DMS 273 (cell line): ENCODE data around the gene PLIN5.
"Not testable (repeated sequence)": the region's sequence is repeated elsewhere in the genome, so short reads cannot be mapped to it uniquely, and the experiment has no call there.

Experiments
- DNase-seq: peaks from one replicate; lab custom pipeline; 2025; ENCODE audit not compliant: unreplicated experiment; lab: John Stamatoyannopoulos, UW

Gene PLIN5

GRCh38 chr19:4570402-4570801, 35.4 kb upstream of the PLIN5 start:
- no peak for DNase-seq

- DNase-seq, result no peak
Measured at GRCh38 chr19:4568886-4569285, 33.9 kb upstream of the PLIN5 start.

GRCh38 chr19:4567584-4568071, 32.6 kb upstream of the PLIN5 start:
- DNase-seq, result peak; percentile 77

GRCh38 chr19:4566402-4567051, 31.5 kb upstream of the PLIN5 start:
- peak; percentile 94 for DNase-seq

- not testable (repeated sequence) for DNase-seq
Measured at GRCh38 chr19:4563562-4563961, 28.5 kb upstream of the PLIN5 start.

- not testable (repeated sequence) for DNase-seq
Measured at GRCh38 chr19:4562085-4562484, 27.1 kb upstream of the PLIN5 start.

GRCh38 chr19:4559569-4559968, 24.5 kb upstream of the PLIN5 start, which contains the start of gene SEMA6B:
SEMA6B (minus strand) TSS chr19:4559684; CDS start chr19:4558457, 1,227 bp downstream.
- DNase-seq, result no peak

GRCh38 chr19:4557971-4558941, 23.2 kb upstream of the PLIN5 start:
- peak; percentile 73 for DNase-seq

- peak; percentile 43 for DNase-seq
Measured at GRCh38 chr19:4557144-4557970, 22.3 kb upstream of the PLIN5 start.

- peak; percentile 49 for DNase-seq
Measured at GRCh38 chr19:4556597-4557127, 21.6 kb upstream of the PLIN5 start.

- peak; percentile 42 for DNase-seq
Measured at GRCh38 chr19:4555657-4556561, 20.9 kb upstream of the PLIN5 start.

GRCh38 chr19:4554717-4555116, 19.7 kb upstream of the PLIN5 start:
- no peak for DNase-seq

- DNase-seq, result no peak
Measured at GRCh38 chr19:4553775-4554174, 18.8 kb upstream of the PLIN5 start.

GRCh38 chr19:4553092-4553695, 18.2 kb upstream of the PLIN5 start:
- DNase-seq, result no peak

GRCh38 chr19:4552525-4552819, 17.4 kb upstream of the PLIN5 start:
- no peak for DNase-seq

- no peak for DNase-seq
Measured at GRCh38 chr19:4550479-4551050, 15.5 kb upstream of the PLIN5 start.

GRCh38 chr19:4550018-4550417, 15.0 kb upstream of the PLIN5 start:
- DNase-seq, result no peak

GRCh38 chr19:4548238-4548584, 13.2 kb upstream of the PLIN5 start:
- DNase-seq, result no peak
